Cardiac fibroblast (primary cell): ENCODE data around the gene ADGRL3.
A peak's percentile ranks its signal among the peaks of the same experiment; 100 is the strongest.

Experiments used
- DNase-seq, 2 donors: peaks; one replicate each; pipeline versions ENCODE4 v3.0.0 to v3.0.0-alpha.2; 2010; ENCODE audit warnings: low read depth in 2 of 2
- H3K4me3 ChIP-seq, 2 donors: replicated peaks in 1 of 2; 1 replicate in 1 of 2; 2 replicates in 1 of 2; pipeline ENCODE4 v1.5.1; 2011; ENCODE audit warnings: low read depth in 2 of 2, low read length in 2 of 2, mild to moderate bottlenecking in 2 of 2, moderate library complexity in 1 of 2
- TF ChIP-seq, protein P1 (sequence below): IDR thresholded peaks from one replicate; pipeline ENCODE4 v1.5.1; 2011; ENCODE audit warnings: low read depth, mild to moderate bottlenecking, low read length, inconsistent platforms

Gene ADGRL3

DNA sequence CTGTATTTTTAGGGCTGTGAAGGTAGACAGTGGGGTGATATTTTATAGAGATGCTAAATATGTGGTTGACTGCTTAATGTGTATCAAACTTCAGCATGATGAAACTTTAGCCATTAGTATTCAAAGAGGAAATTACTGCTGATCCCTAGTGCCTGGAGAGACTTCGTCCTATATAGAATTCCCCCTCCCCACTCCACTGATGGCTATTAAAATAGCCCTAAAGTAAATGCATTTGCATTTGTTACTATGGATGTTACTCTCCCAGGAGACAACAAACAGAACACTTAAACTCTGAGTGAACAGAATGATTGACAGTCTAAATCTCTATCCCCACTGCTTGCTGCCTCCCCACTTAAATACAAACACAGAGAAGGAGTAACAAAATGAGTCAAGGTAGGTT is 39.1 kb downstream of the ADGRL3 start:
- no peak for DNase-seq
- TF ChIP-seq, protein P1, sequence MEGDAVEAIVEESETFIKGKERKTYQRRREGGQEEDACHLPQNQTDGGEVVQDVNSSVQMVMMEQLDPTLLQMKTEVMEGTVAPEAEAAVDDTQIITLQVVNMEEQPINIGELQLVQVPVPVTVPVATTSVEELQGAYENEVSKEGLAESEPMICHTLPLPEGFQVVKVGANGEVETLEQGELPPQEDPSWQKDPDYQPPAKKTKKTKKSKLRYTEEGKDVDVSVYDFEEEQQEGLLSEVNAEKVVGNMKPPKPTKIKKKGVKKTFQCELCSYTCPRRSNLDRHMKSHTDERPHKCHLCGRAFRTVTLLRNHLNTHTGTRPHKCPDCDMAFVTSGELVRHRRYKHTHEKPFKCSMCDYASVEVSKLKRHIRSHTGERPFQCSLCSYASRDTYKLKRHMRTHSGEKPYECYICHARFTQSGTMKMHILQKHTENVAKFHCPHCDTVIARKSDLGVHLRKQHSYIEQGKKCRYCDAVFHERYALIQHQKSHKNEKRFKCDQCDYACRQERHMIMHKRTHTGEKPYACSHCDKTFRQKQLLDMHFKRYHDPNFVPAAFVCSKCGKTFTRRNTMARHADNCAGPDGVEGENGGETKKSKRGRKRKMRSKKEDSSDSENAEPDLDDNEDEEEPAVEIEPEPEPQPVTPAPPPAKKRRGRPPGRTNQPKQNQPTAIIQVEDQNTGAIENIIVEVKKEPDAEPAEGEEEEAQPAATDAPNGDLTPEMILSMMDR, result no peak
- H3K4me3 ChIP-seq, result no peak overlapping the region

DNA sequence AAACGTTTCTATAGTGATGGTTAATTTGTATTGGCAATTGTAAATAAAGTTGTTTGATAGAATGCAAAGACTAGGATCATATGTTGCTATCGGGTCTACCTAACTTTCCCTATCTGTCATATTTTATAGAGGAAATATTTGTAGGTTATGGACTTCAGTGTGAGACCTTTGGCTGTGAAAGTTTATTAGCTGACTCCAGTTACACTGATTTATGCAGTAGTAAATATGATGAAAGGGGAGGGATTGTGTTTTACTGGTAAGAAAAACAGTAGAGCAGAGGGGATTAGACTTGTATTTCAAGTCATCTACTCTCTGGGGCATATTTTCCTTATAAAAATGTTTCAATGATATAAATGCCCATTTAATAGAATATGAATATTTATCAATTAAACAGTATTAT is 43.8 kb downstream of the ADGRL3 start:
- DNase-seq, result no peak
- no peak overlapping the region for H3K4me3 ChIP-seq
- TF ChIP-seq, protein P1, result no peak

DNA sequence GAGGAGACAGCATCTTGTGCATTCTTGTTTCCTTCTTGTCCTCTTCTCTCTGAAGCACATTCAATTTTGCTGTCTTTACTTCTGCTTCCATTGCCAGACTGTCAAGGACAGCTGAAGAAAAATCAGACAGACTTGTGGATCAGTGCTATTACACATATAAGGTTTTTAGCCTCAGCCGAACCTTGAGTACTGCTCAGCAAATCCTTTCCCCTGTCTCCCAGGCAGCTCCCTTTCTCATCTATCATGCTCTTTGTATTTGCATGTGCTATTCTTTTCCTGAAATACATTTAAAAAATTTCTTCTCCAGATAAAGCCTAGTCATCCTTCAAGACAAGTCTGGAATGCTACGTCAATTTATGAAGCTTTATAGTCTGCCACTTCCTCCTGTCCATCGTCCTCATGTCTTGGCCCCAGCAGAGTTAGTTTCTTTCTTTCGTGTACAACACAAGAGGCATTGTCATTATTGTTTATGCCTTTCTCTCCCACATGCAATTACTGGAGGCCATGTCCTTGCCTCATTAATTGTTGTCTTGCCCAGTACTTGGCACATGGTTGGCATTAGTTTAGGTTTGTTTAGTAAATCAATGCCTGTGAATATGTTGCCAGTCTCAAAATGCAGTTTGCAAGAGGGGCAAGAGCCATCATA is 45.1 kb downstream of the ADGRL3 start:
- TF ChIP-seq, protein P1, result no peak
- no peak for DNase-seq
- H3K4me3 ChIP-seq, result no peak overlapping the region

DNA sequence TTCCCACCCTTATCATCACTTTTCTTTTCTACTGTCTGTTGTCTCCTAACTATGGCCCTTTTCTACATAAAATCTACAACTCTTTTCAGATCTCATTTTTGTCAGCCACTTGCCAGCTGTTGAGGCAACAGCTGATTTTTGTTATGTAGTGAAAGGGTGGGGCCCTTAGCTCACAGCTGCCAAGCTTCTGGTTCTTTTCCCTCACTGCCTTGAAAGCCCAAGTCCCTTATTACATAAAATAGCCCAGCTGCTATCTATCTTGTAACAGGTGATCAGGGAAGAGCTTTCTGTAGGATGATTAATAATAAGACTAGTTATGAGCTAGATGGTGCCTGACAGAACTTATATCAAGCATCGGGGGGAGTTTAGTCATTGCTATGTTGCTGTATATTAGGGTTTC is 45.9 kb downstream of the ADGRL3 start:
- peak; percentile 8 to 13 for DNase-seq
- H3K4me3 ChIP-seq, result no peak overlapping the region
- TF ChIP-seq, protein P1, result no peak

DNA sequence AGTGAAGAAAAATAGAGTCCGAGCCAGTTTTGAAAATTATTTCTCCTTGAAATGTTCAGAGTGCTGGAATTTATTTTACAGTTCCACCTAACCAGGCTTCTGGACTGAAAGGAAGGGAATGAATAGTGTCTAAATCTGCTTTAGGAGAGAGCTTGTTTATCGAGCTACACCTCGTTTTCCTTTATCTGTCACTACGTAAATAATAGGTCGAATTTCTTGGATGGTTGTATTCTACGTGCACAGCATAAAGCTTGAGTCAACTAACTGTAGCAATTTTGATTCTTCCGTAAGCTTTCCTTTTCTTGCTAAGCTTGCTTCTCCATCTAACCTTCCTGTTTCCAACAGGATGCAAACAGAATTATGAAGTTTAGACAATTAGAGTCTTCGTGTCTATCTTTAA is 48.6 kb downstream of the ADGRL3 start:
- no peak overlapping the region for H3K4me3 ChIP-seq
- no peak for DNase-seq
- TF ChIP-seq, protein P1, result no peak

DNA sequence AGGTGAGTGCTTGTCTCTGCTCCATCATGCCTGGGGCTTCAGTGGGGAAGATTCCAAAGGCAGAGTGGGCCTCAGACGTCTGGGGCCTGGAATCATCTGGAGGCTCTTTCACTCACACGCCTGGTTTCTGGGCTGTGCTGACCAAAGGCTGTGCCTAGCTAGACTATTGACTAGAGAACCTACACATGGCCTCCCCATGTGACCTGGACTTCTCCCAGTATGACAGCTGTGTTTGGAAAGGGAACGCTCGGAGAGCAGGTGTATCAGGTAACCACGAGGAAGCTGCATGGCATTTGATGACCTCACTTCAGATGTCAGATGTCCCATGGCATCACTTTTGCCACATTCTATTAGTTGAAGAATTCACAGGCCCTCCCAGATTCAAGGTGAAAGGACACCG is 51.0 kb downstream of the ADGRL3 start:
- DNase-seq, result no peak
- no peak overlapping the region for H3K4me3 ChIP-seq
- TF ChIP-seq, protein P1, result no peak

DNA sequence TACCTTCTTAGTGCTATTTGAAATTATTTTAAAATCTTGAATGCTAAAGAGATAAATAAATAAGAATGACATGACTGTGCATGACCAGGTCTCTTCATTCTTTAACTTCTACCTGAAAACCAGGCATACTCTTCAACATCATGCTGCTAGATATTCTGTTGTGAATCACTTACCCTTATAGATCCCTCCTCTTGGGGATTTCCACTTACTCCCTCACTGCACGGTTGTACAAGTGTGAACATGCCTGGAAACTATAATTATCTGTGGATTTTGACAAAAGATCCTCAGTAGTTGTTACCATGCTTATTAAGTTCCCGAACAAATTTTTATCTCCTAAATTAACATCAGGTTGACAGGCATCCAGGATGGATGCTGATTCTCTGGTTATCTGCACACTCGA is 54.3 kb downstream of the ADGRL3 start:
- DNase-seq, result no peak
- TF ChIP-seq, protein P1, result no peak
- H3K4me3 ChIP-seq, result no peak overlapping the region
